ENCODE results near the gene TMEM88. TPM values are rescaled to one million over a fixed set of nuclear protein-coding genes. Genes with fewer than 3 reads are reported as not detected.

The TMEM88 gene
- total and polyA plus RNA-seq, 2 of the 8 experiments (the other 6 are each of a cell fraction or from before 2014, with no cell fraction given), result 0.69 to 8.8 TPM

GRCh38 chr17:7889166-7889955 lies 34.5 kb downstream of the TMEM88 start (continued):
- no peak for TF ChIP-seq CHD7 (IDR thresholded peaks at IDR 0.05; ENCODE audit: insufficient replicate concordance, low read length)
- no peak for TF ChIP-seq HDAC2 (IDR thresholded peaks at IDR 0.05; ENCODE audit: borderline replicate concordance in 1 of 2, low read depth in 2 of 2, low read length in 2 of 2)
